ENCODE data around the gene KIAA0232. TPM values are rescaled to one million over a fixed set of nuclear protein-coding genes. Genes with fewer than 3 reads are reported as not detected.

KIAA0232 gene
- total and polyA plus RNA-seq, 10 of the 15 experiments (the other 5 are each of a cell fraction or from before 2014, with no cell fraction given): 2.8 to 15.1 (median 10.8) TPM

DNA sequence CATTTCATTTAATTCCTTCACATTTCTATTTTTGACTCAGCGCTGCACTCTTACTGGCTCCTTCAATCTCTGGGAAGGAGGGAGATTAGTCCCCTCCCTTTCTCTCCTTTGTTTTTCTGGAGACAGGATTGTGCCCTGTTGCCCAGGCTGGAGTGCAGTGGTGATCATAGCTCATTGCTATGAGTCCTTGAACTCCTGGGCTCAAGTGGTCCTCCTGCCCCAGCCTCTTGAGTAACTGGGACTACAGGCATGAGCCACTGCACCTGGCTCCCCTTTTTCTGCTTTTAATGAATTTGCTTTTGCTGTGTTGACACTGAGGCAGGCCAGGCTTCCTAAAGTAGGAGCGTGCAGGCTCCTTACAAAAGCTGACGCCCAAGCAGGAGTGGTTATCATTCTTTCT, 137.6 kb downstream of the KIAA0232 start:
- Histone ChIP-seq H3K27me3 (replicated peaks in 1 of 2; ENCODE audit: control insufficient read depth in 2 of 2, insufficient read depth in 2 of 2, low read length in 1 of 2) (no peaks in the 10 kb centered on the region), H3K4me3 (no peak overlapping the region), H3K9me3 (replicated peaks; ENCODE audit: control insufficient read depth, insufficient read depth, low read length) (no peaks in the 10 kb centered on the region), H3K36me3 (ENCODE audit: control insufficient read depth in 2 of 2, insufficient read depth in 2 of 2, low read length in 1 of 2) (peaks cover 3 to 8% of the 10 kb centered on the region in 2 experiments; a peak in 3 of 4 replicates), H3K79me2 (ENCODE audit: control insufficient read depth, insufficient read depth, low read length) (peaks cover 13% of the 10 kb centered on the region), H3K27ac (ENCODE audit: control insufficient read depth, insufficient read depth) (no peak overlapping the region), H4K20me1 (ENCODE audit: control insufficient read depth, insufficient read depth) (no peaks in the 10 kb centered on the region), H3K4me2 (ENCODE audit: control insufficient read depth, insufficient read depth) (no peak overlapping the region), H3K4me1 (ENCODE audit: control insufficient read depth, insufficient read depth, low read length) (peaks cover 25% of the 10 kb centered on the region), H3K9ac (ENCODE audit: control insufficient read depth, insufficient read depth, low read length) (no peak overlapping the region), H2AFZ (ENCODE audit: control insufficient read depth, low read depth, low read length) (no peak overlapping the region)
- intact Hi-C loops (cut with micrococcal nuclease; ENCODE audit: unreplicated experiment) (no loop called here), in situ Hi-C loops (cut with MboI) (no loop called here)
- CTCF ChIA-PET: interaction anchor here (1.4 kb wide), 1 partner anchor 22 kb away, joined by 3 read pairs; no protein-coding TSS in a partner anchor
- POLR2A ChIA-PET: interaction anchor here (1.0 kb wide), 1 partner anchor 10 kb away, joined by 3 read pairs; the partner anchor contains the start of gene TBC1D14
- DNase-seq (ENCODE audit: low read depth, low spot score) (no peak), FAIRE-seq (no peak), ATAC-seq (no peak)
- WGBS (ENCODE audit: insufficient coverage, insufficient replicate concordance, low lambda C conversion rate, missing lambda C conversion rate): 67% methylated on average over 3 of the region's 3 CpGs
- RAD21 ChIA-PET (ENCODE audit: unreplicated experiment): no interaction called here
- SMC1A ChIA-PET (ENCODE audit: uncharacterized antibody, unreplicated experiment): no interaction called here
- no TSS peak for BruUV-seq (replicated peaks)
- TF ChIP-seq MEF2A (IDR thresholded peaks at IDR 0.05; ENCODE audit: insufficient read depth, low read depth, low read length) (no peak), GABPA (IDR thresholded peaks at IDR 0.05; ENCODE audit: low read depth) (no peak), IKZF2 (IDR thresholded peaks at IDR 0.05) (no peak), NFIC (IDR thresholded peaks at IDR 0.05; ENCODE audit: low read depth, low read length) (no peak), MYB (IDR thresholded peaks at IDR 0.05; ENCODE audit: borderline replicate concordance, low read depth, low read length) (no peak), SMARCA5 (IDR thresholded peaks at IDR 0.05) (no peak), BACH1 (IDR thresholded peaks at IDR 0.05; ENCODE audit: borderline replicate concordance) (no peak), WRNIP1 (IDR thresholded peaks at IDR 0.05; ENCODE audit: borderline replicate concordance, low read depth, low read length) (no peak), SREBF1 (IDR thresholded peaks at IDR 0.05; ENCODE audit: low read length) (no peak), SMC3 (IDR thresholded peaks at IDR 0.05; ENCODE audit: borderline replicate concordance, low read length) (no peak), MEF2B (IDR thresholded peaks at IDR 0.05; ENCODE audit: partially characterized antibody, poor library complexity, severe bottlenecking) (no peak), BMI1 (IDR thresholded peaks at IDR 0.05; ENCODE audit: borderline replicate concordance) (no peak)
- TF ChIP-seq, protein P1, sequence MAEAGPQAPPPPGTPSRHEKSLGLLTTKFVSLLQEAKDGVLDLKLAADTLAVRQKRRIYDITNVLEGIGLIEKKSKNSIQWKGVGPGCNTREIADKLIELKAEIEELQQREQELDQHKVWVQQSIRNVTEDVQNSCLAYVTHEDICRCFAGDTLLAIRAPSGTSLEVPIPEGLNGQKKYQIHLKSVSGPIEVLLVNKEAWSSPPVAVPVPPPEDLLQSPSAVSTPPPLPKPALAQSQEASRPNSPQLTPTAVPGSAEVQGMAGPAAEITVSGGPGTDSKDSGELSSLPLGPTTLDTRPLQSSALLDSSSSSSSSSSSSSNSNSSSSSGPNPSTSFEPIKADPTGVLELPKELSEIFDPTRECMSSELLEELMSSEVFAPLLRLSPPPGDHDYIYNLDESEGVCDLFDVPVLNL (IDR thresholded peaks at IDR 0.05; ENCODE audit: low read depth, low read length): no peak
- TF ChIP-seq, protein P2, sequence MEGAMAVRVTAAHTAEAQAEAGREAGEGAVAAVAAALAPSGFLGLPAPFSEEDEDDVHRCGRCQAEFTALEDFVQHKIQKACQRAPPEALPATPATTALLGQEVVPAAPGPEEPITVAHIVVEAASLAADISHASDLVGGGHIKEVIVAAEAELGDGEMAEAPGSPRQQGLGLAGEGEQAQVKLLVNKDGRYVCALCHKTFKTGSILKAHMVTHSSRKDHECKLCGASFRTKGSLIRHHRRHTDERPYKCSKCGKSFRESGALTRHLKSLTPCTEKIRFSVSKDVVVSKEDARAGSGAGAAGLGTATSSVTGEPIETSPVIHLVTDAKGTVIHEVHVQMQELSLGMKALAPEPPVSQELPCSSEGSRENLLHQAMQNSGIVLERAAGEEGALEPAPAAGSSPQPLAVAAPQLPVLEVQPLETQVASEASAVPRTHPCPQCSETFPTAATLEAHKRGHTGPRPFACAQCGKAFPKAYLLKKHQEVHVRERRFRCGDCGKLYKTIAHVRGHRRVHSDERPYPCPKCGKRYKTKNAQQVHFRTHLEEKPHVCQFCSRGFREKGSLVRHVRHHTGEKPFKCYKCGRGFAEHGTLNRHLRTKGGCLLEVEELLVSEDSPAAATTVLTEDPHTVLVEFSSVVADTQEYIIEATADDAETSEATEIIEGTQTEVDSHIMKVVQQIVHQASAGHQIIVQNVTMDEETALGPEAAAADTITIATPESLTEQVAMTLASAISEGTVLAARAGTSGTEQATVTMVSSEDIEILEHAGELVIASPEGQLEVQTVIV (IDR thresholded peaks at IDR 0.05; ENCODE audit: borderline replicate concordance, partially characterized antibody): no peak
- TF ChIP-seq, protein P3, sequence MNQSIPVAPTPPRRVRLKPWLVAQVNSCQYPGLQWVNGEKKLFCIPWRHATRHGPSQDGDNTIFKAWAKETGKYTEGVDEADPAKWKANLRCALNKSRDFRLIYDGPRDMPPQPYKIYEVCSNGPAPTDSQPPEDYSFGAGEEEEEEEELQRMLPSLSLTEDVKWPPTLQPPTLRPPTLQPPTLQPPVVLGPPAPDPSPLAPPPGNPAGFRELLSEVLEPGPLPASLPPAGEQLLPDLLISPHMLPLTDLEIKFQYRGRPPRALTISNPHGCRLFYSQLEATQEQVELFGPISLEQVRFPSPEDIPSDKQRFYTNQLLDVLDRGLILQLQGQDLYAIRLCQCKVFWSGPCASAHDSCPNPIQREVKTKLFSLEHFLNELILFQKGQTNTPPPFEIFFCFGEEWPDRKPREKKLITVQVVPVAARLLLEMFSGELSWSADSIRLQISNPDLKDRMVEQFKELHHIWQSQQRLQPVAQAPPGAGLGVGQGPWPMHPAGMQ (IDR thresholded peaks at IDR 0.05; ENCODE audit: borderline replicate concordance): no peak
- TF ChIP-seq, protein P4, sequence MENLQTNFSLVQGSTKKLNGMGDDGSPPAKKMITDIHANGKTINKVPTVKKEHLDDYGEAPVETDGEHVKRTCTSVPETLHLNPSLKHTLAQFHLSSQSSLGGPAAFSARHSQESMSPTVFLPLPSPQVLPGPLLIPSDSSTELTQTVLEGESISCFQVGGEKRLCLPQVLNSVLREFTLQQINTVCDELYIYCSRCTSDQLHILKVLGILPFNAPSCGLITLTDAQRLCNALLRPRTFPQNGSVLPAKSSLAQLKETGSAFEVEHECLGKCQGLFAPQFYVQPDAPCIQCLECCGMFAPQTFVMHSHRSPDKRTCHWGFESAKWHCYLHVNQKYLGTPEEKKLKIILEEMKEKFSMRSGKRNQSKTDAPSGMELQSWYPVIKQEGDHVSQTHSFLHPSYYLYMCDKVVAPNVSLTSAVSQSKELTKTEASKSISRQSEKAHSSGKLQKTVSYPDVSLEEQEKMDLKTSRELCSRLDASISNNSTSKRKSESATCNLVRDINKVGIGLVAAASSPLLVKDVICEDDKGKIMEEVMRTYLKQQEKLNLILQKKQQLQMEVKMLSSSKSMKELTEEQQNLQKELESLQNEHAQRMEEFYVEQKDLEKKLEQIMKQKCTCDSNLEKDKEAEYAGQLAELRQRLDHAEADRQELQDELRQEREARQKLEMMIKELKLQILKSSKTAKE (IDR thresholded peaks at IDR 0.05; ENCODE audit: low read depth, poor library complexity, severe bottlenecking): no peak

Measured in GM12878 (cell line).